ENCODE measurements around the gene HPCAL1.

DNA sequence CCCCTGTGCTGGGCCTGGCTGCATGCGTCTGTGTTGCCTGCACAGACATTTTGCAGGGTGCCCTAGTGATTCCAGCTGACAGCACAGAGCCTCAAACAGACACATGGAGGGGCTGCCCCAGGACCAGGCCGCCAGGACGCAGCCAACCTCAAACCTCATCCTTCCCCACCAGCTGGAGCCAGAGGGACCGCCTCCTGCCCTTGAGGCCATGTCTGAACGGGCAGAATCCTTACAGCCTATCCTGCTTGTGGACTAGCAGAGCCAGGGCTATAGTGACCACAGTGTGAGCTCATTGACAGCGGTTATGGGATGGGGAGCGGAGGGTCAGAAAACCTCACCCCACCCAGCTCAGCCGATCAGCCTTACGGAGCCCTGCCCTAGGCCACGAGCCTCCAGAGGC is 123.0 kb downstream of the HPCAL1 start:
- TF ChIP-seq, protein P1, sequence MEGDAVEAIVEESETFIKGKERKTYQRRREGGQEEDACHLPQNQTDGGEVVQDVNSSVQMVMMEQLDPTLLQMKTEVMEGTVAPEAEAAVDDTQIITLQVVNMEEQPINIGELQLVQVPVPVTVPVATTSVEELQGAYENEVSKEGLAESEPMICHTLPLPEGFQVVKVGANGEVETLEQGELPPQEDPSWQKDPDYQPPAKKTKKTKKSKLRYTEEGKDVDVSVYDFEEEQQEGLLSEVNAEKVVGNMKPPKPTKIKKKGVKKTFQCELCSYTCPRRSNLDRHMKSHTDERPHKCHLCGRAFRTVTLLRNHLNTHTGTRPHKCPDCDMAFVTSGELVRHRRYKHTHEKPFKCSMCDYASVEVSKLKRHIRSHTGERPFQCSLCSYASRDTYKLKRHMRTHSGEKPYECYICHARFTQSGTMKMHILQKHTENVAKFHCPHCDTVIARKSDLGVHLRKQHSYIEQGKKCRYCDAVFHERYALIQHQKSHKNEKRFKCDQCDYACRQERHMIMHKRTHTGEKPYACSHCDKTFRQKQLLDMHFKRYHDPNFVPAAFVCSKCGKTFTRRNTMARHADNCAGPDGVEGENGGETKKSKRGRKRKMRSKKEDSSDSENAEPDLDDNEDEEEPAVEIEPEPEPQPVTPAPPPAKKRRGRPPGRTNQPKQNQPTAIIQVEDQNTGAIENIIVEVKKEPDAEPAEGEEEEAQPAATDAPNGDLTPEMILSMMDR (conservative IDR thresholded peaks at IDR 0.05; ENCODE audit: low read depth, low read length), result no peak
- TF ChIP-seq EZH2 (IDR thresholded peaks at IDR 0.05; ENCODE audit: low read length, unreplicated experiment) (no peak), EZH2phosphoT487 (IDR thresholded peaks at IDR 0.05; ENCODE audit: borderline replicate concordance, low read length) (no peak)
